Measurements from ENCODE around the gene NARF. TPM values are rescaled to one million over a fixed set of nuclear protein-coding genes. Genes with fewer than 3 reads are reported as not detected.
"Not testable (repeated sequence)": the region's sequence is repeated elsewhere in the genome, so short reads cannot be mapped to it uniquely, and the experiment has no call there.

Gene NARF
- polyA plus RNA-seq, 1 of the 3 experiments (the other 2 are of a cell fraction), result 128 TPM

GRCh38 chr17:82452162-82452561 is 6.4 kb upstream of the NARF start:
- Histone ChIP-seq H3F3A (replicated peaks; ENCODE audit: insufficient read depth) (peaks cover 6% of the 10 kb centered on the region), H2AFZ (ENCODE audit: low read depth) (no peak overlapping the region), H3K27ac (ENCODE audit: low read depth in 2 of 2, low read length in 1 of 2) (no peak overlapping the region), H4K20me1 (ENCODE audit: insufficient read depth) (peaks cover 5% of the 10 kb centered on the region; the same call in 1 of the 2 replicates), H3K4me3 (ENCODE audit: low read depth in 2 of 2, low read length in 1 of 2) (no peak overlapping the region), H3K36me3 (replicated peaks in 1 of 2; ENCODE audit: control insufficient read depth in 1 of 2, insufficient read depth in 2 of 2, low read length in 1 of 2) (peaks cover 0 to 3% of the 10 kb centered on the region in 2 experiments), H3K79me2 (ENCODE audit: insufficient read depth) (peaks cover 23% of the 10 kb centered on the region), H3K27me3 (ENCODE audit: insufficient read depth) (no peaks in the 10 kb centered on the region), H3K9me2 (no peaks in the 10 kb centered on the region), H3K9me3 (no peaks in the 10 kb centered on the region), H3K9ac (no peak overlapping the region), H3K4me1 (ENCODE audit: control insufficient read depth in 1 of 2, insufficient read depth in 2 of 2, low read depth in 1 of 2, low read length in 1 of 2) (peaks cover 8 to 18% of the 10 kb centered on the region in 2 experiments; a peak in 2 of 4 replicates), H3K4me2 (no peak overlapping the region)
- ChIA-PET POLR2A (no interaction called here), CTCF (no interaction called here)
- TF ChIP-seq FOSL2 (IDR thresholded peaks at IDR 0.05; ENCODE audit: borderline replicate concordance, low read depth), result no peak
- no peak for TF ChIP-seq TAF1 (IDR thresholded peaks at IDR 0.05; ENCODE audit: borderline replicate concordance, low read depth, low read length)
- no peak for TF ChIP-seq CTCF (IDR thresholded peaks at IDR 0.05)
- no peak for TF ChIP-seq FOXM1 (IDR thresholded peaks at IDR 0.05; ENCODE audit: low read depth)
- TF ChIP-seq FOXJ3 (CRISPR knock-in tag; IDR thresholded peaks at IDR 0.05), result no peak
- TF ChIP-seq SMC3 (IDR thresholded peaks at IDR 0.05; ENCODE audit: low read depth, low read length), result no peak
- TF ChIP-seq MAX (IDR thresholded peaks at IDR 0.05; ENCODE audit: low read depth), result no peak
- TF ChIP-seq EP300 (IDR thresholded peaks at IDR 0.05; ENCODE audit: borderline replicate concordance in 1 of 2, low read depth in 1 of 2, low read length in 1 of 2), result no peak
- no peak for TF ChIP-seq ELF1 (IDR thresholded peaks at IDR 0.05)
- TF ChIP-seq RXRA (IDR thresholded peaks at IDR 0.05; ENCODE audit: borderline replicate concordance, low read depth), result no peak
- TF ChIP-seq MEF2A (IDR thresholded peaks at IDR 0.05; ENCODE audit: borderline replicate concordance, low read depth), result no peak
- no peak for TF ChIP-seq NRF1 (IDR thresholded peaks at IDR 0.05; ENCODE audit: low read depth, low read length)
- TF ChIP-seq RFX5 (IDR thresholded peaks at IDR 0.05; ENCODE audit: low read length), result no peak
- TF ChIP-seq YY1 (IDR thresholded peaks at IDR 0.05; ENCODE audit: low read depth), result no peak
- no peak for DNase-seq
- WGBS (ENCODE audit: low lambda C conversion rate), result 96% methylated on average over 3 of the region's 3 CpGs

- 74% methylated on average over 7 of the region's 7 CpGs for WGBS (ENCODE audit: low lambda C conversion rate)
- Histone ChIP-seq H3F3A (replicated peaks; ENCODE audit: insufficient read depth) (peaks cover 13% of the 10 kb centered on the region), H3K79me2 (ENCODE audit: insufficient read depth) (peaks cover 18% of the 10 kb centered on the region), H3K4me1 (ENCODE audit: control insufficient read depth in 1 of 2, insufficient read depth in 2 of 2, low read depth in 1 of 2, low read length in 1 of 2) (peaks cover 12 to 25% of the 10 kb centered on the region in 2 experiments; a peak in 3 of 4 replicates)
- DNase-seq; H3K9ac ChIP-seq; H2AFZ ChIP-seq (ENCODE audit: low read depth); H3K9me2 ChIP-seq; H3K9me3 ChIP-seq; H3K4me3 ChIP-seq (ENCODE audit: low read depth in 2 of 2, low read length in 1 of 2); H3K4me2 ChIP-seq; POLR2A ChIA-PET; H4K20me1 ChIP-seq (ENCODE audit: insufficient read depth); H3K36me3 ChIP-seq (replicated peaks in 1 of 2; ENCODE audit: control insufficient read depth in 1 of 2, insufficient read depth in 2 of 2, low read length in 1 of 2); CTCF ChIA-PET; H3K27ac ChIP-seq (ENCODE audit: low read depth in 2 of 2, low read length in 1 of 2); H3K27me3 ChIP-seq (ENCODE audit: insufficient read depth): not testable (repeated sequence)
Observed at GRCh38 chr17:82453151-82453550, 5.4 kb upstream of the NARF start.

GRCh38 chr17:82453706-82454105 is 4.8 kb upstream of the NARF start:
- H3K9me2 ChIP-seq; H3K27ac ChIP-seq (ENCODE audit: low read depth in 2 of 2, low read length in 1 of 2); H3K27me3 ChIP-seq (ENCODE audit: insufficient read depth); H3K9me3 ChIP-seq; H3K9ac ChIP-seq; H2AFZ ChIP-seq (ENCODE audit: low read depth); H3K4me2 ChIP-seq; H4K20me1 ChIP-seq (ENCODE audit: insufficient read depth); H3K36me3 ChIP-seq (replicated peaks in 1 of 2; ENCODE audit: control insufficient read depth in 1 of 2, insufficient read depth in 2 of 2, low read length in 1 of 2); CTCF ChIA-PET; DNase-seq; H3K4me3 ChIP-seq (ENCODE audit: low read depth in 2 of 2, low read length in 1 of 2); POLR2A ChIA-PET: not testable (repeated sequence)
- Histone ChIP-seq H3K4me1 (ENCODE audit: control insufficient read depth in 1 of 2, insufficient read depth in 2 of 2, low read depth in 1 of 2, low read length in 1 of 2) (peaks cover 12 to 25% of the 10 kb centered on the region in 2 experiments; a peak in 3 of 4 replicates), H3K79me2 (ENCODE audit: insufficient read depth) (peaks cover 19% of the 10 kb centered on the region), H3F3A (replicated peaks; ENCODE audit: insufficient read depth) (peaks cover 13% of the 10 kb centered on the region)
- WGBS (ENCODE audit: low lambda C conversion rate), result 90% methylated on average over 18 of the region's 21 CpGs
